Panc1 (cell line): Measurements from ENCODE around the gene HIPK4.
"Not testable (repeated sequence)": the region's sequence is repeated elsewhere in the genome, so short reads cannot be mapped to it uniquely, and the experiment has no call there.

Experiments used
- POLR2AphosphoS5 ChIP-seq: IDR thresholded peaks from 2 replicates; pipeline ENCODE4 v1.6.1; 2012; ENCODE audit warnings: mild to moderate bottlenecking, low read depth, low read length, moderate library complexity
- SIN3A ChIP-seq: IDR thresholded peaks from 2 replicates; pipeline ENCODE4 v1.6.1; 2012; ENCODE audit warnings: low read depth, mild to moderate bottlenecking, low read length, moderate library complexity, borderline replicate concordance; ENCODE audit not compliant: insufficient read depth
- TCF7L2 ChIP-seq: IDR thresholded peaks from 2 replicates; pipeline ENCODE4 v1.6.1; 2011; ENCODE audit warnings: mild to moderate bottlenecking, low read depth, low read length, inconsistent platforms
- TF ChIP-seq, protein P1 (sequence below): fragments of 450-650 bp; IDR thresholded peaks from 2 replicates; pipeline ENCODE4 v1.5.1; 2017; ENCODE audit warnings: mild to moderate bottlenecking
- TF ChIP-seq, protein P2 (sequence below), 2 experiments: IDR thresholded peaks; 2 replicates each; pipeline ENCODE4 v1.6.1; 2011 to 2012; ENCODE audit warnings: low read depth in 2 of 2, control low read depth in 1 of 2, low read length in 1 of 2, mild to moderate bottlenecking in 1 of 2, moderate library complexity in 1 of 2; ENCODE audit not compliant: insufficient read depth in 1 of 2

DNA sequence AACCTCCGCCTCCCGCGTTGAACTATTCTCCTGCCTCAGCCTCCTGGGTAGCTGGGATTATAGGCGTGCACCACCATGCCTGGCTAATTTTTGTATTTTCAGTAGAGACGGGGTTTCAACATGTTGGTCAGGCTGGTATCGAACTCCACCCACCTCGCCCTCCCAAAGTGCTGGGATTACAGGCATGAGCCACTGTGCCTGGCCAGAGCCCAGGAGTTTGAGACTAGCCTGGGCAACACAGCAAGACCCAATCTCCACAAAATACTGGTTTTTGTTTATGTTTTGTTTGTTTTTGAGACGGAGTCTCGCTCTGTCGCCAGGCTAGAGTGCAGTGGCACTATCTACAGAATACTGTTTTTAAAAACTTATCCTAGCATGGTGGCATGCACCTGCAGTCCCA, 40.3 kb upstream of the HIPK4 start:
- TF ChIP-seq, protein P1, sequence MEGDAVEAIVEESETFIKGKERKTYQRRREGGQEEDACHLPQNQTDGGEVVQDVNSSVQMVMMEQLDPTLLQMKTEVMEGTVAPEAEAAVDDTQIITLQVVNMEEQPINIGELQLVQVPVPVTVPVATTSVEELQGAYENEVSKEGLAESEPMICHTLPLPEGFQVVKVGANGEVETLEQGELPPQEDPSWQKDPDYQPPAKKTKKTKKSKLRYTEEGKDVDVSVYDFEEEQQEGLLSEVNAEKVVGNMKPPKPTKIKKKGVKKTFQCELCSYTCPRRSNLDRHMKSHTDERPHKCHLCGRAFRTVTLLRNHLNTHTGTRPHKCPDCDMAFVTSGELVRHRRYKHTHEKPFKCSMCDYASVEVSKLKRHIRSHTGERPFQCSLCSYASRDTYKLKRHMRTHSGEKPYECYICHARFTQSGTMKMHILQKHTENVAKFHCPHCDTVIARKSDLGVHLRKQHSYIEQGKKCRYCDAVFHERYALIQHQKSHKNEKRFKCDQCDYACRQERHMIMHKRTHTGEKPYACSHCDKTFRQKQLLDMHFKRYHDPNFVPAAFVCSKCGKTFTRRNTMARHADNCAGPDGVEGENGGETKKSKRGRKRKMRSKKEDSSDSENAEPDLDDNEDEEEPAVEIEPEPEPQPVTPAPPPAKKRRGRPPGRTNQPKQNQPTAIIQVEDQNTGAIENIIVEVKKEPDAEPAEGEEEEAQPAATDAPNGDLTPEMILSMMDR: not testable (repeated sequence)
- TF ChIP-seq POLR2AphosphoS5, SIN3A, TCF7L2: not testable (repeated sequence)
- TF ChIP-seq, protein P2, sequence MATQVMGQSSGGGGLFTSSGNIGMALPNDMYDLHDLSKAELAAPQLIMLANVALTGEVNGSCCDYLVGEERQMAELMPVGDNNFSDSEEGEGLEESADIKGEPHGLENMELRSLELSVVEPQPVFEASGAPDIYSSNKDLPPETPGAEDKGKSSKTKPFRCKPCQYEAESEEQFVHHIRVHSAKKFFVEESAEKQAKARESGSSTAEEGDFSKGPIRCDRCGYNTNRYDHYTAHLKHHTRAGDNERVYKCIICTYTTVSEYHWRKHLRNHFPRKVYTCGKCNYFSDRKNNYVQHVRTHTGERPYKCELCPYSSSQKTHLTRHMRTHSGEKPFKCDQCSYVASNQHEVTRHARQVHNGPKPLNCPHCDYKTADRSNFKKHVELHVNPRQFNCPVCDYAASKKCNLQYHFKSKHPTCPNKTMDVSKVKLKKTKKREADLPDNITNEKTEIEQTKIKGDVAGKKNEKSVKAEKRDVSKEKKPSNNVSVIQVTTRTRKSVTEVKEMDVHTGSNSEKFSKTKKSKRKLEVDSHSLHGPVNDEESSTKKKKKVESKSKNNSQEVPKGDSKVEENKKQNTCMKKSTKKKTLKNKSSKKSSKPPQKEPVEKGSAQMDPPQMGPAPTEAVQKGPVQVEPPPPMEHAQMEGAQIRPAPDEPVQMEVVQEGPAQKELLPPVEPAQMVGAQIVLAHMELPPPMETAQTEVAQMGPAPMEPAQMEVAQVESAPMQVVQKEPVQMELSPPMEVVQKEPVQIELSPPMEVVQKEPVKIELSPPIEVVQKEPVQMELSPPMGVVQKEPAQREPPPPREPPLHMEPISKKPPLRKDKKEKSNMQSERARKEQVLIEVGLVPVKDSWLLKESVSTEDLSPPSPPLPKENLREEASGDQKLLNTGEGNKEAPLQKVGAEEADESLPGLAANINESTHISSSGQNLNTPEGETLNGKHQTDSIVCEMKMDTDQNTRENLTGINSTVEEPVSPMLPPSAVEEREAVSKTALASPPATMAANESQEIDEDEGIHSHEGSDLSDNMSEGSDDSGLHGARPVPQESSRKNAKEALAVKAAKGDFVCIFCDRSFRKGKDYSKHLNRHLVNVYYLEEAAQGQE (IDR thresholded peaks at IDR 0.05; ENCODE audit: insufficient read depth in 1 of 2, low read depth in 2 of 2, low read length in 1 of 2): not testable (repeated sequence)
